Transverse colon (tissue), 3 donors: ENCODE data around the gene ATP5PD.

Experiments
- EP300 ChIP-seq: sonication (generic); formaldehyde crosslinking; IDR thresholded peaks from one replicate; pipeline ENCODE4 v1.6.1; 2017; ENCODE audit warnings: antibody characterized with exemption, low read depth
- TF ChIP-seq, protein P1 (sequence below), 5 experiments: fragments of 200-600 bp in 3 of 5; fragments of 450-650 bp in 2 of 5; sonication (generic) in 3 of 5; IDR thresholded peaks; 1 replicate in 2 of 5; 2 replicates in 3 of 5; pipeline ENCODE4 v1.5.1; 2016 to 2017; ENCODE audit warnings: antibody characterized with exemption in 5 of 5, inconsistent platforms in 3 of 5, mild to moderate bottlenecking in 2 of 5, moderate library complexity in 1 of 5

DNA sequence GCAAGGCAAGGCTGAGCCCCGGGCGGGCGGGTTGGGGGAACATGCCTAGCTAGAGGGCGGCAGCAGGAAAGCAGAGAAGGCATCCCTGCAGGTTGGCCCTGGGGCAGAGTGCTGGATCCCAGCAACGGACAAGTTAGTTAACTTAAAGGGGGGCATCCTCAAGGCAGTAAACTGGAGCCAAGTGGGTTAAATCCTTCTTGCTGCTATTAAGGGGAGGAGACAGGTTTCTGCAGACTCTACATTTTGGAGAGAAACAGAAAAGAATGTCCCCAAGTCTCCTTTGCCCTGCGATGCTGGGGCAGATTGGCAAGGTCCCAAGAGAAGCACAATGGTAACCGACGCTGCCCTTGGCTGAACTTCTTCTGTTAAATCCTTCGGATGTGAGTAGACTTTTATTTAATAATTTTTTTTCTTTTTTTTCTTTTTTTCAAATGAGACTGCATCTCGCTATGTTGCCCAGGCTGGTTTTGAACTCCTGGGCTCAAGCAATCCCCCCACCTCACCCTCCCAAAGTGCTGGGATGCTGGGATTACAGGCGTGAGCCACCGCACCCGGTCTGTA, 14.0 kb downstream of the ATP5PD start:
- TF ChIP-seq, protein P1, sequence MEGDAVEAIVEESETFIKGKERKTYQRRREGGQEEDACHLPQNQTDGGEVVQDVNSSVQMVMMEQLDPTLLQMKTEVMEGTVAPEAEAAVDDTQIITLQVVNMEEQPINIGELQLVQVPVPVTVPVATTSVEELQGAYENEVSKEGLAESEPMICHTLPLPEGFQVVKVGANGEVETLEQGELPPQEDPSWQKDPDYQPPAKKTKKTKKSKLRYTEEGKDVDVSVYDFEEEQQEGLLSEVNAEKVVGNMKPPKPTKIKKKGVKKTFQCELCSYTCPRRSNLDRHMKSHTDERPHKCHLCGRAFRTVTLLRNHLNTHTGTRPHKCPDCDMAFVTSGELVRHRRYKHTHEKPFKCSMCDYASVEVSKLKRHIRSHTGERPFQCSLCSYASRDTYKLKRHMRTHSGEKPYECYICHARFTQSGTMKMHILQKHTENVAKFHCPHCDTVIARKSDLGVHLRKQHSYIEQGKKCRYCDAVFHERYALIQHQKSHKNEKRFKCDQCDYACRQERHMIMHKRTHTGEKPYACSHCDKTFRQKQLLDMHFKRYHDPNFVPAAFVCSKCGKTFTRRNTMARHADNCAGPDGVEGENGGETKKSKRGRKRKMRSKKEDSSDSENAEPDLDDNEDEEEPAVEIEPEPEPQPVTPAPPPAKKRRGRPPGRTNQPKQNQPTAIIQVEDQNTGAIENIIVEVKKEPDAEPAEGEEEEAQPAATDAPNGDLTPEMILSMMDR (IDR thresholded peaks at IDR 0.05) = no peak
- TF ChIP-seq EP300 = no peak
